SK-N-SH treated with all-trans-retinoic acid at 6 μM for 48 hours (cell line): Measurements from ENCODE around the gene MYH1.

Experiments
- CREB5 ChIP-seq: fragments of 250-450 bp; sonication (Bioruptor Pico); IDR thresholded peaks from 2 replicates; pipeline ENCODE4 v1.5.1; 2020; ENCODE audit warnings: low read depth, mild to moderate bottlenecking, moderate library complexity
- CSDC2 ChIP-seq: fragments of 250-450 bp; sonication (Bioruptor Pico); IDR thresholded peaks from 2 replicates; pipeline ENCODE4 v1.5.0; 2020; ENCODE audit warnings: mild to moderate bottlenecking, moderate library complexity
- ESRRG ChIP-seq: fragments of 250-450 bp; sonication (Bioruptor Pico); IDR thresholded peaks from 2 replicates; pipeline ENCODE4 v1.6.1; 2021; ENCODE audit warnings: mild to moderate bottlenecking
- ISL1 ChIP-seq: fragments of 250-450 bp; sonication (Bioruptor Pico); IDR thresholded peaks from 2 replicates; pipeline ENCODE4 v2.1.2; 2022; ENCODE audit warnings: mild to moderate bottlenecking, moderate library complexity
- PATZ1 ChIP-seq: fragments of 250-450 bp; sonication (Bioruptor Pico); IDR thresholded peaks from 2 replicates; pipeline ENCODE4 v1.8.0; 2020; ENCODE audit warnings: mild to moderate bottlenecking, moderate library complexity, borderline replicate concordance
- PPARA ChIP-seq: fragments of 250-450 bp; sonication (Bioruptor Pico); IDR thresholded peaks from 2 replicates; pipeline ENCODE4 v1.5.0; 2020; ENCODE audit warnings: mild to moderate bottlenecking, borderline replicate concordance
- RARB ChIP-seq: fragments of 250-450 bp; sonication (Bioruptor Pico); IDR thresholded peaks from 2 replicates; pipeline ENCODE4 v1.8.0; 2021; ENCODE audit warnings: mild to moderate bottlenecking, moderate library complexity
- ZC3H10 ChIP-seq: fragments of 250-450 bp; sonication (Bioruptor Pico); IDR thresholded peaks from 2 replicates; pipeline ENCODE4 v1.5.1; 2021; ENCODE audit warnings: mild to moderate bottlenecking, moderate library complexity
- ZFP30 ChIP-seq: fragments of 450-650 bp; formaldehyde crosslinking; IDR thresholded peaks from 2 replicates; pipeline ENCODE4 v1.5.0; 2022; ENCODE audit warnings: mild to moderate bottlenecking, moderate library complexity
- ZNF565 ChIP-seq: fragments of 450-650 bp; formaldehyde crosslinking; conservative IDR thresholded peaks from 2 replicates; pipeline ENCODE4 v1.5.0; 2020; ENCODE audit warnings: low read depth, mild to moderate bottlenecking, moderate library complexity
- TF ChIP-seq, protein P1 (sequence below): fragments of 250-450 bp; sonication (Bioruptor Pico); IDR thresholded peaks from 2 replicates; pipeline ENCODE4 v1.5.1; 2021; ENCODE audit warnings: mild to moderate bottlenecking, moderate library complexity

DNA sequence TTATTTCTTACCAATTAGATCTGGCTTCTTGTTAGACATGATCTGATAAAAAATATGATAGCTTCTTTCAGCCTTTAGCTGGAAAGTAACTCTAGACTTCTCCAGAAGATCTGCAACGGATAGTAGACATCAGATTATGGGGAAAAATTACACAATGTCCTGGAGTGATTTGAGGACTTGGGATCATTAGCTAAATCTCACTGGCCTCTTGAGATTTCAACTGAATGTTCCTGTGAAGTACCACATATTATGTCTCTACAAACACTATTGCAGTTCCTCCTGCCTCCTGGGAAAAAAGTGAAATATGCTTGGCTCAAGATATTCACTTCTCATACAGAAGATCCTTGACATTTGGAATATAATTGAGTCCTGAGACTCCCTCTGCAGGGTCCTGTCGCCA is 5.5 kb downstream of the MYH1 start:
- no peak for TF ChIP-seq ISL1
- no peak for TF ChIP-seq ESRRG (CRISPR knock-in tag)
- no peak for TF ChIP-seq PPARA (CRISPR knock-in tag)
- no peak for TF ChIP-seq CREB5 (CRISPR knock-in tag)
- no peak for TF ChIP-seq PATZ1 (CRISPR knock-in tag)
- no peak for TF ChIP-seq CSDC2 (CRISPR knock-in tag)
- TF ChIP-seq, protein P1, sequence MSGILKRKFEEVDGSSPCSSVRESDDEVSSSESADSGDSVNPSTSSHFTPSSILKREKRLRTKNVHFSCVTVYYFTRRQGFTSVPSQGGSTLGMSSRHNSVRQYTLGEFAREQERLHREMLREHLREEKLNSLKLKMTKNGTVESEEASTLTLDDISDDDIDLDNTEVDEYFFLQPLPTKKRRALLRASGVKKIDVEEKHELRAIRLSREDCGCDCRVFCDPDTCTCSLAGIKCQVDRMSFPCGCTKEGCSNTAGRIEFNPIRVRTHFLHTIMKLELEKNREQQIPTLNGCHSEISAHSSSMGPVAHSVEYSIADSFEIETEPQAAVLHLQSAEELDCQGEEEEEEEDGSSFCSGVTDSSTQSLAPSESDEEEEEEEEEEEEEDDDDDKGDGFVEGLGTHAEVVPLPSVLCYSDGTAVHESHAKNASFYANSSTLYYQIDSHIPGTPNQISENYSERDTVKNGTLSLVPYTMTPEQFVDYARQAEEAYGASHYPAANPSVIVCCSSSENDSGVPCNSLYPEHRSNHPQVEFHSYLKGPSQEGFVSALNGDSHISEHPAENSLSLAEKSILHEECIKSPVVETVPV (CRISPR knock-in tag): no peak
- no peak for TF ChIP-seq ZFP30
- TF ChIP-seq RARB (CRISPR knock-in tag): no peak
- no peak for TF ChIP-seq ZNF565 (CRISPR knock-in tag)
- no peak for TF ChIP-seq ZC3H10 (CRISPR knock-in tag)
